ENCODE results near the gene IL1RAPL1. TPM values are rescaled to one million over a fixed set of nuclear protein-coding genes. Genes with fewer than 3 reads are reported as not detected.

Gene IL1RAPL1
- total RNA-seq, 4 donors from 2014 or later = 0.24 to 6.2 TPM; not detected in 2

- no peak overlapping the region for H3K4me3 ChIP-seq
- no peaks in the 10 kb centered on the region for H3K36me3 ChIP-seq
- H3K27me3 ChIP-seq = no peaks in the 10 kb centered on the region
- H3K4me1 ChIP-seq = no peaks in the 10 kb centered on the region
- H3K27ac ChIP-seq = no peak overlapping the region
- DNase-seq = no peak
- TF ChIP-seq POLR2A (IDR thresholded peaks at IDR 0.05) (no peak), CTCF (IDR thresholded peaks at IDR 0.05) (no peak)
- intact Hi-C loops (cut with DNase I; ENCODE audit: low total_unique reads) = no loop called here
- H3K9me3 ChIP-seq = no peaks in the 10 kb centered on the region
These were observed 879.2 kb downstream of the IL1RAPL1 start for GRCh38 chrX:29466456-29466855.

GRCh38 chrX:29468911-29469494 is 881.8 kb downstream of the IL1RAPL1 start:
- H3K27me3 ChIP-seq = no peaks in the 10 kb centered on the region
- no peak for DNase-seq
- TF ChIP-seq POLR2A (IDR thresholded peaks at IDR 0.05) = no peak
- TF ChIP-seq CTCF (IDR thresholded peaks at IDR 0.05) = no peak
- H3K9me3 ChIP-seq = no peaks in the 10 kb centered on the region
- no peak overlapping the region for H3K4me3 ChIP-seq
- H3K36me3 ChIP-seq = no peaks in the 10 kb centered on the region
- no peaks in the 10 kb centered on the region for H3K4me1 ChIP-seq
- H3K27ac ChIP-seq = no peak overlapping the region
- intact Hi-C loops (cut with DNase I; ENCODE audit: low total_unique reads) = no loop called here

- H3K9me3 ChIP-seq = no peaks in the 10 kb centered on the region
- no peaks in the 10 kb centered on the region for H3K36me3 ChIP-seq
- no peaks in the 10 kb centered on the region for H3K27me3 ChIP-seq
- DNase-seq = no peak
- H3K4me1 ChIP-seq = no peaks in the 10 kb centered on the region
- no peak for TF ChIP-seq POLR2A (IDR thresholded peaks at IDR 0.05)
- no peak for TF ChIP-seq CTCF (IDR thresholded peaks at IDR 0.05)
- H3K27ac ChIP-seq = no peak overlapping the region
- intact Hi-C loops (cut with DNase I; ENCODE audit: low total_unique reads) = no loop called here
- H3K4me3 ChIP-seq = no peak overlapping the region
These were observed 882.8 kb downstream of the IL1RAPL1 start for GRCh38 chrX:29470030-29470429.

GRCh38 chrX:29471829-29472228 is 884.6 kb downstream of the IL1RAPL1 start:
- no peaks in the 10 kb centered on the region for H3K9me3 ChIP-seq
- no peaks in the 10 kb centered on the region for H3K27me3 ChIP-seq
- no peak for TF ChIP-seq CTCF (IDR thresholded peaks at IDR 0.05)
- TF ChIP-seq POLR2A (IDR thresholded peaks at IDR 0.05) = no peak
- H3K27ac ChIP-seq = no peak overlapping the region
- H3K4me3 ChIP-seq = no peak overlapping the region
- intact Hi-C loops (cut with DNase I; ENCODE audit: low total_unique reads) = no loop called here
- no peak for DNase-seq
- no peaks in the 10 kb centered on the region for H3K36me3 ChIP-seq
- H3K4me1 ChIP-seq = no peaks in the 10 kb centered on the region

GRCh38 chrX:29477878-29478277 is 890.6 kb downstream of the IL1RAPL1 start:
- Histone ChIP-seq H3K27me3 (no peaks in the 10 kb centered on the region), H3K4me1 (no peaks in the 10 kb centered on the region), H3K36me3 (no peaks in the 10 kb centered on the region), H3K4me3 (no peak overlapping the region), H3K27ac (no peak overlapping the region), H3K9me3 (no peaks in the 10 kb centered on the region)
- DNase-seq = no peak
- intact Hi-C loops (cut with DNase I; ENCODE audit: low total_unique reads) = no loop called here
- TF ChIP-seq POLR2A (IDR thresholded peaks at IDR 0.05) (no peak), CTCF (IDR thresholded peaks at IDR 0.05) (no peak)
